Measurements from ENCODE around the gene PRKAG2.
"Not testable (repeated sequence)": the region's sequence is repeated elsewhere in the genome, so short reads cannot be mapped to it uniquely, and the experiment has no call there.

PRKAG2 gene

GRCh38 chr7:151591866-151592265, 285.0 kb downstream of the PRKAG2 start:
- DNase-seq (ENCODE audit: low spot score): no peak

- DNase-seq (ENCODE audit: low spot score): no peak
These were observed 285.8 kb downstream of the PRKAG2 start for GRCh38 chr7:151590850-151591771.

GRCh38 chr7:151590071-151590849, 286.7 kb downstream of the PRKAG2 start:
- DNase-seq (ENCODE audit: low spot score): no peak

- no peak for DNase-seq (ENCODE audit: low spot score)
These were observed 287.9 kb downstream of the PRKAG2 start for GRCh38 chr7:151588982-151589381.

GRCh38 chr7:151586531-151587260, 290.2 kb downstream of the PRKAG2 start:
- DNase-seq (ENCODE audit: low spot score): no peak

- DNase-seq (ENCODE audit: low spot score): no peak
These were observed 291.0 kb downstream of the PRKAG2 start for GRCh38 chr7:151585744-151586393.

GRCh38 chr7:151581741-151582140, 295.2 kb downstream of the PRKAG2 start:
- no peak for DNase-seq (ENCODE audit: low spot score)

GRCh38 chr7:151579644-151580043, 297.3 kb downstream of the PRKAG2 start:
- DNase-seq (ENCODE audit: low spot score): no peak

- no peak for DNase-seq (ENCODE audit: low spot score)
These were observed 301.5 kb downstream of the PRKAG2 start for GRCh38 chr7:151575410-151575809.

- DNase-seq (ENCODE audit: low spot score): not testable (repeated sequence)
These were observed 303.9 kb downstream of the PRKAG2 start for GRCh38 chr7:151573046-151573445.

- DNase-seq (ENCODE audit: low spot score): no peak
These were observed 304.8 kb downstream of the PRKAG2 start for GRCh38 chr7:151572136-151572535.

- no peak for DNase-seq (ENCODE audit: low spot score)
These were observed 305.4 kb downstream of the PRKAG2 start for GRCh38 chr7:151571471-151571870.

- no peak for DNase-seq (ENCODE audit: low spot score)
These were observed 306.5 kb downstream of the PRKAG2 start for GRCh38 chr7:151570366-151570915.

- DNase-seq (ENCODE audit: low spot score): no peak
These were observed 307.7 kb downstream of the PRKAG2 start for GRCh38 chr7:151568956-151569940.

GRCh38 chr7:151566897-151567320, 310.0 kb downstream of the PRKAG2 start:
- DNase-seq (ENCODE audit: low spot score): no peak

- no peak for DNase-seq (ENCODE audit: low spot score)
These were observed 311.4 kb downstream of the PRKAG2 start for GRCh38 chr7:151565541-151565940.

GRCh38 chr7:151560243-151560642, 316.7 kb downstream of the PRKAG2 start:
- no peak for DNase-seq (ENCODE audit: low spot score)

- DNase-seq (ENCODE audit: low spot score): no peak
These were observed 317.2 kb downstream of the PRKAG2 start for GRCh38 chr7:151559557-151560183.

GRCh38 chr7:151558575-151558974, 318.3 kb downstream of the PRKAG2 start:
- DNase-seq (ENCODE audit: low spot score): no peak

All from SK-N-DZ (cell line).